ENCODE data around the gene AGBL3.

Gene AGBL3

DNA sequence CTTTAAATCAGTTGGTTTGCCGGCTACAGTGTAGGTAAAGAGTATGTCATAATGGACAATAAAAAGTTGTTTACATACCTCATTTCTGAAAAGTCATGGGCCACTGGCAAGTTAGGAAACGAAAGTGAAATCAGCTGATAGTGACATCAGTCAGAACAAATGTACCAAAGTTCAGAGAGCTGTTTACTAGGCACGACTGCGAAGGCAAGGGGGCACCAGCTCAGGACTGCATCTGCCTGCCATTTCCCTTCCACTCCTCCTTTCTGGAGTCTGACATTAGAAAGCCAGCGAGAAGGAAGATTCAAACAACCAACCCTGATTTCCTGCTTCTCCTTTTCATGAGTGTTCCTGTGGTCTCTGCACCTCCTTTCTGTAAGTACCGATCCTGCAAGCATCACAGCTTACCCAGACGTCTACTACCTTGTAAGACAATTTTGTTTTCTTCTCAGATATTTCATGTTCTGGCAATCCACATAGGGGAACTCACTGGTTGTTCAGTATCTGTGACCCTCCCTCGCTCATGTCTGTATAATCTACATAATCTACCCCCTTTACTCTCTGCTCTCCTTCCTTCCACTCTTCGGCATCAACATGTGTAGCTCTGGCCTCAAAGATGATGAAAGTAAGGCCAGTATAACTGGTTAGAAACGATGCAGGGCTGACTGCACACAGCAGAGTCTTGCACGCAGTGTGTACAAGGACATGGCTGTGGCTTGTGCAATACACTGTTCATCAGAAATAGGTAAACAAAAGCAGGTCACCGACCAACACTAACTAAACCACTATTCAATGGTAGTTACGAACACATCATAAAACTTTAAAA is 161.8 kb downstream of the AGBL3 start, which contains the start of gene TMEM140:
TMEM140 (plus strand) TSS at position 174 of the 823 bp plus-strand sequence. CDS start 16,370 bp downstream, outside the sequence.
- peak; percentile 92 for DNase-seq (ENCODE audit: low spot score)

DNA sequence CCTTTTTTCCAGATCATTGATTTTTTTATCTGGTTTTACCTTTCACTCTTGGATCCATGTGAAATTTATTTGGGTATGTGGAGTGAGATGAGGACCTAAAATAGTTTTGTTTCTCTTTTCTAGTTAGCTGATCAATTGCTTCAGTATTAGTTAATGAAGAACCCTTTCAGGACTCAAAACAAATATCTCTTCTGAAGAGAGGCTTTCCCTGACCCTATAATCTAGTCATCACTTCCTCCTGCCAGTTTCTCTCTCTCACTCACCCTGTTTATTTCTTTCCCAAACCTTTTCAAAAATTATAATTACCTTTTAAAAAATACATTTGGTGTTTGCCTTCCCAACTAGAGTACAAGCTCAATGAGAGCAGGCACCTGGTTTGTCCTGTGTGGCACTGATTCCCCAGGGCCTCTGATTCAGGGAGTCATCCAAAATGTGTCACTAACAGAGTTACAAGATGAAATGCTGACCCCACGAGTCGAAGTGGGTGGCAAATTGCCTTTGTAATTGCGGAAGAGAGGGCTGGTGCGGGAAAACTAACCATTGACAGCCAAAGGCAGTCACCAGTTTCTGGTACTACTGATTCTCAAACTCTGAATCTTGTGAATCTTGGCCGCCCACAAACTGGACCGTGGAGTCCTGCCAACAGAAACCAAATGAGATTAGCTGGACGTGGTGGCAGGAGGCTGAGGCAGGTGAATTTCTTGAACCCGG is 163.9 kb downstream of the AGBL3 start:
- DNase-seq (ENCODE audit: low spot score), result no peak

DNA sequence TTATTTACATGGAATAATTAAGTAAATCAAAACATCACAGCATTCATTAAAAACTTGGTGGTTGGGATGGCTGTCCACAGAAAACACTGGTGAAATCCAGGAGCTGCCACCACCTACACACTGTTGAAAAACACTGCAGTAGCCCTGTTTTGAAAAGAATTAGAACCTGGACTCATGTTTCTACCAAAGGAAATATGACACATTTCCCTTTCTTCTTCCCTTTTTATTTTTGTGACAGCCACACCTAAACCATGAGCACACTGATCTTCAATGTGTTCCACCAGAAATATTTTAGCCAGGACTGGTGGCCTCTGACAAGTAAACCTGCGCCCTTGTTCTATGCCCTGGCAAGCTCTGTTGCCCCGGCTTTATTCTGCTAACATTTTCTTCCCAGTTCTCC is 164.8 kb downstream of the AGBL3 start:
- no peak for DNase-seq (ENCODE audit: low spot score)

GRCh38 chr7:135151533-135151932 is 165.2 kb downstream of the AGBL3 start:
- DNase-seq (ENCODE audit: low spot score), result no peak

DNA sequence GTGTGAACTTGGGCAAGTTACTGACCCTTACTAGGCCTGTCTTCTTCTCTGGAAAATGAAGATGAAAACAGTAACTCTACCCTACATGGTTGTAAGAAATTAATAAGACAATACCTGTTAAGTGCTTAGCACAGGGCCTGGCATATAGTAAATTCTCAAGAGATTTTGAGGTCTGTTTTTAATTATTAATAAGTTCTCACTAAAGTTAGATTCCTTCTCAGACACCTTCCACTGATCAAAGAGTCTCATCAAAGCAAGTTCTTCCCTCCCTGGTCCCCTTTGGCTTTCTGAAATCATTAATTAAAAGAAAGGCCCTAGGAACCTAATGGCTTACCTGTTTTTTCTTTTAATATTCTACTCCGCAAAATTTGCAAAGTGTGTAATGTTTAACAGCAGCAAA is 166.1 kb downstream of the AGBL3 start:
- no peak for DNase-seq (ENCODE audit: low spot score)

- DNase-seq (ENCODE audit: low spot score), result no peak
These were observed 168.4 kb downstream of the AGBL3 start for GRCh38 chr7:135154734-135155133.

GRCh38 chr7:135156290-135156689 is 170.0 kb downstream of the AGBL3 start:
- no peak for DNase-seq (ENCODE audit: low spot score)

GRCh38 chr7:135158141-135158655 is 171.9 kb downstream of the AGBL3 start:
- DNase-seq (ENCODE audit: low spot score), result no peak

DNA sequence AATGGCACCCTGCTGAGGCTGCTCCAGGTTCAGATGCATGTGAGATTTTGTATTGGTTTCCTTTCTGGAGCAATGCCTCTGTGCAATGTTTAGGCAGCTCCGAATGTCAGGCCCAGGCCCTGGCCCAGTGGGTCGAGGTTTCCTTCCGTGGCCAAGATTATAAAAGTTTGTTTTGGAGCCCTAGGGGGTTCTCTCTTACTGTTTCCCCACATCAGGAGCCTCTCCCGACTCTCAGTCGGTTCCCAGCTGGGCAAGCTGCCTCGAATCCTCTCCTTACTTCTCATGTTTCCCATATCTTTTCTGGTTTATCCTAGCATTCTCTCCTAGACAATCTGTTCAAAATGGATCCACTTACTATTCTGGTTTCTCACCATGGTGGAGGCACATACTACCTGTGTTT is 172.6 kb downstream of the AGBL3 start:
- DNase-seq (ENCODE audit: low spot score), result no peak

GRCh38 chr7:135159359-135160085 is 173.2 kb downstream of the AGBL3 start:
- no peak for DNase-seq (ENCODE audit: low spot score)

DNA sequence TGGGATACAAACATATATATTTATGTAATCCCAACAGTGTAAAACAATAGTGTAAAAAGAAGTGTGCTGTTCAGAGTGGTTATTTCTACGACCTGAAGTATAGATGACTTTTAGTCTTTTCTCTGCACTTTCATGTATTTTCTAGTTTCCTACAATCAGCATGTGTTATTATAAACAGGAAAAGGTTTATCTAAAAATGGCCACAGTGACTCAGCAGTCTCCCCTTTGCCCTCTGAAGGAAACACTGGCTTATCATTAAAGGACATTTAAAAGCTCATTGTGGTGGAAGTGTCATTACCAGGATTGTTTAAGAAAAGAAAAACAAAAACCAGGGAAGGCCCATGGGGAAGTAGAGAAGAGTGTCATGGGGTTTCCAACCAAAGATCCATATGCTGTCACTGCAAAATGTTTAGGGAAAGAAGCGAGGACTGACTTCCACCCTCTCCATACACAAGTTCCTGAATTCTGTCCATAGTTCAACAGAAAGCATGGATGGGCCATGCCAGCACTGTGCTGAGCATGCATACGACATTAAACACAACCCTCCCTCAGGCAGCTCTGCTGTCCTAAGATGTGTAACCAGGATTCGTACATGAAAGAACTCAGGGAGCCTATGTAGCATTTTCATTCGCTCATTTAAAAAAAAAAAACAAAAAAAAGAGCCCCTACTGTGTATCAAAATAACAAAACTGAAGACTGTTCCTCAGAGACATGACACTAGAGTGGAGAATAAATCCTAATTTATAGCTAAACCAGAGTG is 174.0 kb downstream of the AGBL3 start:
- DNase-seq (ENCODE audit: low spot score), result no peak

DNA sequence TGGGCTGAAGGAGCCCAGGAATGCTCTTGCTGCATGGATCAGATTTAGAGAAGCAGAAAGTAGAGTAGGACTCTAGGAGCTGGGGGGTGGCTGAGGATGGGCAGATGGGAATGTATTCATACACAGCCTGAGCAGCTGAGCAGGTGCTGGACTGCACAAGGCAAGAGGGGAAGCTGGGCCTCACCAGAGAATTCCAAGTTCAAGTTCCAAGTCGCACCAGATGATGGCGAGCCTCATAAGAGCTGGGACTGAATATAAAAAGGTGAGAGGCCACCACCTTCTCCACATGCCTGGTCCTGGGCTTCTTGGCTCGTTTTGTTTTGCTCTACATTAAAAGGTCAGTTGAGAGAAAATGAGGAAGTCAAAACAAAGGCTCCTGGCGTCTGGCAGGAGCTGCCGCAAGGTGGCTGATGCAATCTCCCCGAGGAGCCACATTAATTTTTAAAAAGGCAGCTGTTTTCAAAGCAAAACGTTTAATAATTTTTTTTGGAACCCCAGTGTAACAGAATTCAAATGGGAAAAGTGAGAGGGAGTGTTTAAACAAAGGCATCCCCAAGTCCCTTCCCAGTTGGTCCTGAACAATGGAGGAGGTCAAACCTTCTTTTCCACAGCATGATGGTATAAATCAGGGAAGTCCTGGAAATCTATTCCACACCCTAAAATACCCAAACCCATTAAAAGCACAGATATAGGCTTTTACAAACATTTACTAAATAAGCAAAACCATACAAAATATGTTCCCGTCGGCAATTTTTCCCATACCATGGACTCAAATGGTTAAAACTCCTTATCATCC is 174.7 kb downstream of the AGBL3 start:
- no peak for DNase-seq (ENCODE audit: low spot score)

- DNase-seq (ENCODE audit: low spot score), result no peak
These were observed 175.4 kb downstream of the AGBL3 start for GRCh38 chr7:135161669-135162068.

DNA sequence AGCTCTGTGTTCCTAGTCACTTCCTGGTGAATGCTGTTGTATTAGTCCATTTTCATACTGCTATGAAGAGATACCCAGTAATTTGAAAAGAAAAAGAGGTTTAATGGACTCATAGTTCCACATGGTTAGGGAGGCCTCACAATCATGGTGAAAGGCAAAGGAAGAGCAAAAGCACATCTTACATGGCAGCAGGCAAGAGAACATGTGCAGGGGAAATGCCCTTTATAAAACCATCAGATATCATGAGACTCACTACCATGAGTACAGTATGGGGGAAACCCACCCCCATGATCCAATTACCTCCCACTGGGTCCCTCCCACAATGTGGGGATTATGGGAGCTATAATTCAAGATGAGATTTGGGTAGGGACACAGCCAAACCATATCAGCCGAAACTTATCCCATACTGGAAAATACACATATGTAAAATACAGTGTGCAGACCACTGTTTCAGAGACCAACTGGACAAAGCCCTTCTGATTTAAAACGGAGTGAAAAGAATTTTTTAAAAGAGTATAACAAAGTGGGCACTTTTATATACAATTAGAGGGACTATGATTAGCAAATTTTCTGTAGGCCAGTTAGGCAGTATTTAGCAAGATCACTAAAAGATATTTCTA is 176.2 kb downstream of the AGBL3 start:
- DNase-seq (ENCODE audit: low spot score), result no peak

DNA sequence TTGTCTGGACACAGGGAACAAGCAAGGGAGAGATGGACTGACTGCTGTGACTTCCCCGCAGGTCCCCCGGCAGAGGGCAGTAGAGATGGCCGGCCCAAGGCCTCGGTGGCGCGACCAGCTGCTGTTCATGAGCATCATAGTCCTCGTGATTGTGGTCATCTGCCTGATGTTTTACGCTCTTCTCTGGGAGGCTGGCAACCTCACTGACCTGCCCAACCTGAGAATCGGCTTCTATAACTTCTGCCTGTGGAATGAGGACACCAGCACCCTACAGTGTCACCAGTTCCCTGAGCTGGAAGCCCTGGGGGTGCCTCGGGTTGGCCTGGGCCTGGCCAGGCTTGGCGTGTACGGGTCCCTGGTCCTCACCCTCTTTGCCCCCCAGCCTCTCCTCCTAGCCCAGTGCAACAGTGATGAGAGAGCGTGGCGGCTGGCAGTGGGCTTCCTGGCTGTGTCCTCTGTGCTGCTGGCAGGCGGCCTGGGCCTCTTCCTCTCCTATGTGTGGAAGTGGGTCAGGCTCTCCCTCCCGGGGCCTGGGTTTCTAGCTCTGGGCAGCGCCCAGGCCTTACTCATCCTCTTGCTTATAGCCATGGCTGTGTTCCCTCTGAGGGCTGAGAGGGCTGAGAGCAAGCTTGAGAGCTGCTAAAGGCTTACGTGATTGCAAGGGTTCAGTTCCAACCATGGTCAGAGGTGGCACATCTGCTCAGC is 178.2 kb downstream of the AGBL3 start:
- no peak for DNase-seq (ENCODE audit: low spot score)

DNA sequence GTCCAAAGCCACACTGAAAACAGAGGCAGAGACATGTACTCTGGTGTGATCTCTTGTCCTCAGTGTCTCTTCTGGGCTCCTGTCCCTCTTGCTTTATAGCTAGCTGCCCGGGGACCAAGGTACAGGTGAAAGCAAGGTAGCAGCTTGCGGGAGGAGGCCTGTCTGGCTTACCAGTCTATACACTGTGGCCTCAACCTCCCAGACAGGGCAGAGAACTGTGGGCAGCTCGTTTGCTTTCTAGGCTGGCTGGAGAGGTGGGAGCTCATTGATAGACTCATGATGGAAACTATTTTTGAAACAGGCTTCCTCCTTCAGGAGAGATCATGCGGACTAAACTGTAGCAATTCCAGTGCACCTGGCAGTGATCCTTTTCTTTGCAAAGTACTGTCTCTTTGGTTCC is 179.6 kb downstream of the AGBL3 start:
- DNase-seq (ENCODE audit: low spot score), result no peak

GRCh38 chr7:135166338-135166990 is 180.2 kb downstream of the AGBL3 start:
- DNase-seq (ENCODE audit: low spot score), result no peak

GRCh38 chr7:135167365-135167917 is 181.1 kb downstream of the AGBL3 start:
- DNase-seq (ENCODE audit: low spot score), result no peak

- no peak for DNase-seq (ENCODE audit: low spot score)
These were observed 181.7 kb downstream of the AGBL3 start for GRCh38 chr7:135168001-135168400.

All from pons (tissue), 1 donor.